ENCODE measurements around the gene PGM3.

The PGM3 gene

GRCh38 chr6:83192871-83193746 lies at the start of gene PGM3, which contains the start of gene RWDD2A:
Gene PGM3, minus strand, starts transcription at chr6:83193265. Its CDS starts 2,253 bp downstream, at chr6:83191012.
Gene RWDD2A, plus strand, starts transcription at chr6:83193357. Its CDS starts 1,095 bp downstream, at chr6:83194452.
- Histone ChIP-seq H3K9me3 (ENCODE audit: low read depth, low read length) (no peaks in the 10 kb centered on the region), H3K9ac (ENCODE audit: insufficient read length) (peak within 1 kb of the TSS; percentile 85), H3K4me3 (peak within 1 kb of the TSS; percentile 97), H3K36me3 (ENCODE audit: insufficient read depth, low read length) (peaks cover 26% of the 10 kb centered on the region), H3K27ac (no peak within 1 kb of the TSS)
- no peak for DNase-seq (ENCODE audit: low read depth, low spot score)
- TF ChIP-seq POLR2AphosphoS5 (IDR thresholded peaks at IDR 0.05; ENCODE audit: borderline replicate concordance, low read depth, low read length) (peak; percentile 93), FOXP2 (optimal IDR thresholded peaks at IDR 0.05; ENCODE audit: control extremely low read depth, extremely low read length, insufficient read depth) (no peak), EZH2 (IDR thresholded peaks at IDR 0.05) (no peak)

GRCh38 chr6:83231146-83231545 lies 38.1 kb upstream of the PGM3 start:
- Histone ChIP-seq H3K27ac (no peak overlapping the region; the same call in 1 of the 2 replicates), H3K9me3 (ENCODE audit: low read depth, low read length) (no peaks in the 10 kb centered on the region), H3K9ac (ENCODE audit: insufficient read length) (no peak overlapping the region), H3K36me3 (ENCODE audit: insufficient read depth, low read length) (no peaks in the 10 kb centered on the region), H3K4me3 (no peak overlapping the region)
- TF ChIP-seq FOXP2 (optimal IDR thresholded peaks at IDR 0.05; ENCODE audit: control extremely low read depth, extremely low read length, insufficient read depth), result no peak
- TF ChIP-seq EZH2 (IDR thresholded peaks at IDR 0.05), result no peak
- TF ChIP-seq POLR2AphosphoS5 (IDR thresholded peaks at IDR 0.05; ENCODE audit: borderline replicate concordance, low read depth, low read length), result no peak
- DNase-seq (ENCODE audit: low read depth, low spot score), result no peak

- Histone ChIP-seq H3K9ac (ENCODE audit: insufficient read length) (no peak overlapping the region), H3K36me3 (ENCODE audit: insufficient read depth, low read length) (no peaks in the 10 kb centered on the region), H3K27ac (no peak overlapping the region), H3K9me3 (ENCODE audit: low read depth, low read length) (no peaks in the 10 kb centered on the region), H3K4me3 (no peak overlapping the region)
- DNase-seq (ENCODE audit: low read depth, low spot score), result no peak
- TF ChIP-seq POLR2AphosphoS5 (IDR thresholded peaks at IDR 0.05; ENCODE audit: borderline replicate concordance, low read depth, low read length) (no peak), EZH2 (IDR thresholded peaks at IDR 0.05) (no peak), FOXP2 (optimal IDR thresholded peaks at IDR 0.05; ENCODE audit: control extremely low read depth, extremely low read length, insufficient read depth) (no peak)
Measured at GRCh38 chr6:83226517-83226916, 33.5 kb upstream of the PGM3 start.

- TF ChIP-seq POLR2AphosphoS5 (IDR thresholded peaks at IDR 0.05; ENCODE audit: borderline replicate concordance, low read depth, low read length), result peak; percentile 42; the same call in 1 of the 2 replicates
- no peak for TF ChIP-seq FOXP2 (optimal IDR thresholded peaks at IDR 0.05; ENCODE audit: control extremely low read depth, extremely low read length, insufficient read depth)
- DNase-seq (ENCODE audit: low read depth, low spot score), result peak; percentile 66
- H3K9ac ChIP-seq (ENCODE audit: insufficient read length), result no peak overlapping the region
Measured at GRCh38 chr6:83221889-83222479, 28.9 kb upstream of the PGM3 start.

GRCh38 chr6:83221276-83221675 lies 28.2 kb upstream of the PGM3 start:
- H3K4me3 ChIP-seq, result no peak overlapping the region
- H3K9ac ChIP-seq (ENCODE audit: insufficient read length), result no peak overlapping the region
- H3K27ac ChIP-seq, result no peak overlapping the region
- TF ChIP-seq EZH2 (IDR thresholded peaks at IDR 0.05) (no peak), FOXP2 (optimal IDR thresholded peaks at IDR 0.05; ENCODE audit: control extremely low read depth, extremely low read length, insufficient read depth) (no peak), POLR2AphosphoS5 (IDR thresholded peaks at IDR 0.05; ENCODE audit: borderline replicate concordance, low read depth, low read length) (no peak)
- H3K9me3 ChIP-seq (ENCODE audit: low read depth, low read length), result no peaks in the 10 kb centered on the region
- no peaks in the 10 kb centered on the region for H3K36me3 ChIP-seq (ENCODE audit: insufficient read depth, low read length)
- DNase-seq (ENCODE audit: low read depth, low spot score), result no peak

More at GRCh38 chr6:83221889-83222479, 28.9 kb upstream of the PGM3 start:
- Histone ChIP-seq H3K27ac (no peak overlapping the region), H3K4me3 (no peak overlapping the region), H3K9me3 (ENCODE audit: low read depth, low read length) (no peaks in the 10 kb centered on the region), H3K36me3 (ENCODE audit: insufficient read depth, low read length) (no peaks in the 10 kb centered on the region)

GRCh38 chr6:83220121-83220520 lies 27.1 kb upstream of the PGM3 start:
- H3K36me3 ChIP-seq (ENCODE audit: insufficient read depth, low read length), result no peaks in the 10 kb centered on the region
- DNase-seq (ENCODE audit: low read depth, low spot score), result no peak
- H3K9me3 ChIP-seq (ENCODE audit: low read depth, low read length), result no peaks in the 10 kb centered on the region
- no peak for TF ChIP-seq POLR2AphosphoS5 (IDR thresholded peaks at IDR 0.05; ENCODE audit: borderline replicate concordance, low read depth, low read length)
- TF ChIP-seq FOXP2 (optimal IDR thresholded peaks at IDR 0.05; ENCODE audit: control extremely low read depth, extremely low read length, insufficient read depth), result no peak
- TF ChIP-seq EZH2 (IDR thresholded peaks at IDR 0.05), result no peak
- no peak overlapping the region for H3K4me3 ChIP-seq
- no peak overlapping the region for H3K9ac ChIP-seq (ENCODE audit: insufficient read length)
- no peak overlapping the region for H3K27ac ChIP-seq

GRCh38 chr6:83218646-83219045 lies 25.6 kb upstream of the PGM3 start:
- Histone ChIP-seq H3K9me3 (ENCODE audit: low read depth, low read length) (no peaks in the 10 kb centered on the region), H3K27ac (no peak overlapping the region), H3K9ac (ENCODE audit: insufficient read length) (no peak overlapping the region), H3K4me3 (no peak overlapping the region), H3K36me3 (ENCODE audit: insufficient read depth, low read length) (no peaks in the 10 kb centered on the region)
- no peak for DNase-seq (ENCODE audit: low read depth, low spot score)
- TF ChIP-seq POLR2AphosphoS5 (IDR thresholded peaks at IDR 0.05; ENCODE audit: borderline replicate concordance, low read depth, low read length), result no peak
- no peak for TF ChIP-seq EZH2 (IDR thresholded peaks at IDR 0.05)
- TF ChIP-seq FOXP2 (optimal IDR thresholded peaks at IDR 0.05; ENCODE audit: control extremely low read depth, extremely low read length, insufficient read depth), result no peak

GRCh38 chr6:83216806-83217205 lies 23.7 kb upstream of the PGM3 start:
- no peak overlapping the region for H3K9ac ChIP-seq (ENCODE audit: insufficient read length)
- no peak overlapping the region for H3K4me3 ChIP-seq
- TF ChIP-seq EZH2 (IDR thresholded peaks at IDR 0.05) (no peak), POLR2AphosphoS5 (IDR thresholded peaks at IDR 0.05; ENCODE audit: borderline replicate concordance, low read depth, low read length) (no peak), FOXP2 (optimal IDR thresholded peaks at IDR 0.05; ENCODE audit: control extremely low read depth, extremely low read length, insufficient read depth) (no peak)
- no peak overlapping the region for H3K27ac ChIP-seq
- no peaks in the 10 kb centered on the region for H3K9me3 ChIP-seq (ENCODE audit: low read depth, low read length)
- no peak for DNase-seq (ENCODE audit: low read depth, low spot score)
- no peaks in the 10 kb centered on the region for H3K36me3 ChIP-seq (ENCODE audit: insufficient read depth, low read length)

Measured in SK-N-MC (cell line).